GM06990 (cell line): ENCODE measurements around the gene SCAPER.

Experiments
- DNase-seq: peaks from one replicate; pipeline ENCODE4 v3.0.0-alpha.2; 2011; ENCODE audit not compliant: insufficient read length; ENCODE audit errors: extremely low read depth
- H3K27me3 ChIP-seq: replicated peaks from 2 replicates; pipeline ENCODE4 v1.6.0; 2011; ENCODE audit warnings: low read length; ENCODE audit not compliant: control insufficient read depth, insufficient read depth
- H3K36me3 ChIP-seq: 2 replicates; pipeline ENCODE4 v1.5.1; 2011; ENCODE audit warnings: low read length; ENCODE audit not compliant: control insufficient read depth, insufficient read depth
- H3K4me3 ChIP-seq: replicated peaks from 2 replicates; pipeline ENCODE4 v1.5.1; 2011; ENCODE audit warnings: low read depth, mild to moderate bottlenecking, control low read depth, low read length
- CTCF ChIP-seq: IDR thresholded peaks from 2 replicates; pipeline ENCODE4 v1.5.1; 2011; ENCODE audit warnings: low read length, control low read depth, mild to moderate bottlenecking, inconsistent platforms; ENCODE audit not compliant: insufficient read depth, poor library complexity, severe bottlenecking

The SCAPER gene

GRCh38 chr15:76935620-76936019 is 30.5 kb upstream of the SCAPER start:
- DNase-seq, result peak; percentile 58
- no peaks in the 10 kb centered on the region; the same call in 1 of the 2 replicates for H3K36me3 ChIP-seq
- H3K4me3 ChIP-seq, result no peak overlapping the region
- no peak for TF ChIP-seq CTCF
- H3K27me3 ChIP-seq, result no peaks in the 10 kb centered on the region

- no peaks in the 10 kb centered on the region for H3K27me3 ChIP-seq
- DNase-seq, result no peak
- H3K36me3 ChIP-seq, result no peaks in the 10 kb centered on the region; the same call in 1 of the 2 replicates
- H3K4me3 ChIP-seq, result peak overlapping the region; percentile 83
- no peak for TF ChIP-seq CTCF
Observed at GRCh38 chr15:76932135-76932966, 27.2 kb upstream of the SCAPER start.

- Histone ChIP-seq H3K36me3 (no peaks in the 10 kb centered on the region; the same call in 1 of the 2 replicates), H3K4me3 (peak within 1 kb of the TSS; percentile 83), H3K27me3 (no peaks in the 10 kb centered on the region)
- DNase-seq, result peak; percentile 95
- no peak for TF ChIP-seq CTCF
Observed at GRCh38 chr15:76931397-76932134, 26.4 kb upstream of the SCAPER start, which contains the start of gene RCN2. Gene RCN2 (plus strand): TSS chr15:76931749. CDS start chr15:76931842, 93 bp downstream.

- no peak for TF ChIP-seq CTCF
- DNase-seq, result no peak
- H3K36me3 ChIP-seq, result no peaks in the 10 kb centered on the region
Observed at GRCh38 chr15:76930831-76931396, 25.8 kb upstream of the SCAPER start.

GRCh38 chr15:76929011-76929760 is 24.0 kb upstream of the SCAPER start:
- no peaks in the 10 kb centered on the region for H3K27me3 ChIP-seq
- H3K4me3 ChIP-seq, result no peak overlapping the region
- no peaks in the 10 kb centered on the region for H3K36me3 ChIP-seq
- no peak for DNase-seq
- TF ChIP-seq CTCF, result no peak

More at GRCh38 chr15:76930831-76931396, 25.8 kb upstream of the SCAPER start:
- Histone ChIP-seq H3K4me3 (peak overlapping the region; percentile 76), H3K27me3 (no peaks in the 10 kb centered on the region)
